SU-DHL-6 (cell line): Measurements from ENCODE around the gene MCM5.

ENCODE experiments used
- H2AFZ ChIP-seq: fragments of 200-600 bp; sonication (generic); 2 replicates; pipeline ENCODE4 v1.6.1; 2014; ENCODE audit warnings: low read depth, mild to moderate bottlenecking, moderate library complexity, mixed read lengths, antibody characterized with exemption, low read length; ENCODE audit not compliant: severe bottlenecking
- H3F3A ChIP-seq: fragments of 200-600 bp; shearing (Covaris generic); 2 replicates; pipeline ENCODE4 v1.6.0; 2016; ENCODE audit warnings: antibody characterized with exemption, mild to moderate bottlenecking; ENCODE audit not compliant: insufficient read depth
- H3K27ac ChIP-seq: fragments of 200-600 bp; sonication (generic); 2 replicates; pipeline ENCODE4 v1.5.1; 2016; ENCODE audit warnings: low read depth, mild to moderate bottlenecking, low read length, moderate library complexity, mixed read lengths
- H3K27me3 ChIP-seq: fragments of 200-600 bp; sonication (generic), shearing (Covaris generic); 2 replicates; pipeline ENCODE4 v1.6.0; 2014; ENCODE audit warnings: mild to moderate bottlenecking, low read length
- H3K36me3 ChIP-seq: fragments of 200-600 bp; sonication (generic); 2 replicates; pipeline ENCODE4 v1.6.1; 2014; ENCODE audit warnings: mild to moderate bottlenecking, low read length, mixed read lengths
- H3K4me2 ChIP-seq: fragments of 300-600, 200-600 bp; shearing (Covaris generic), sonication (generic); 2 replicates; pipeline ENCODE4 v1.6.0; 2014; ENCODE audit warnings: low read length, low read depth, mild to moderate bottlenecking; ENCODE audit not compliant: poor library complexity, severe bottlenecking
- H3K4me3 ChIP-seq: fragments of 200-600 bp; sonication (generic); 2 replicates; pipeline ENCODE4 v1.5.1; 2014; ENCODE audit warnings: antibody characterized with exemption, low read length, mild to moderate bottlenecking, mixed read lengths; ENCODE audit not compliant: insufficient read depth, poor library complexity, severe bottlenecking
- H3K79me2 ChIP-seq: fragments of 200-600 bp; sonication (generic); 2 replicates; pipeline ENCODE4 v1.6.1; 2014; ENCODE audit warnings: mild to moderate bottlenecking, low read length, moderate library complexity; ENCODE audit not compliant: insufficient read depth
- H3K9ac ChIP-seq: fragments of 200-600 bp; sonication (generic); 2 replicates; pipeline ENCODE4 v1.7.0; 2014; ENCODE audit warnings: mild to moderate bottlenecking, low read length
- H3K9me2 ChIP-seq: fragments of 200-600 bp; sonication (generic); replicated peaks from 2 replicates; pipeline ENCODE4 v1.6.1; 2014; ENCODE audit warnings: low read length; ENCODE audit not compliant: insufficient read depth
- H3K9me3 ChIP-seq: fragments of 200-600 bp; sonication (generic); 2 replicates; pipeline ENCODE4 v1.6.1; 2014; ENCODE audit warnings: low read length, mixed read lengths; ENCODE audit not compliant: insufficient read depth
- H4K20me1 ChIP-seq: fragments of 200-600 bp; sonication (generic); 2 replicates; pipeline ENCODE4 v1.6.1; 2014; ENCODE audit warnings: low read depth, mild to moderate bottlenecking, antibody characterized with exemption, low read length, moderate library complexity, mixed read lengths
- EZH2phosphoT487 ChIP-seq: fragments of 200-600 bp; sonication (generic), shearing (Covaris generic); conservative IDR thresholded peaks from 2 replicates; pipeline ENCODE4 v1.6.1; 2018; ENCODE audit warnings: mild to moderate bottlenecking, antibody characterized with exemption, low read length, moderate library complexity, mixed read lengths
- TF ChIP-seq, protein P1 (sequence below): fragments of 200-600 bp; sonication (generic); IDR thresholded peaks from one replicate; pipeline ENCODE4 v1.5.1; 2017; ENCODE audit warnings: antibody characterized with exemption, mild to moderate bottlenecking, low read length, moderate library complexity; ENCODE audit not compliant: insufficient read depth, poor library complexity, severe bottlenecking

The MCM5 gene

DNA sequence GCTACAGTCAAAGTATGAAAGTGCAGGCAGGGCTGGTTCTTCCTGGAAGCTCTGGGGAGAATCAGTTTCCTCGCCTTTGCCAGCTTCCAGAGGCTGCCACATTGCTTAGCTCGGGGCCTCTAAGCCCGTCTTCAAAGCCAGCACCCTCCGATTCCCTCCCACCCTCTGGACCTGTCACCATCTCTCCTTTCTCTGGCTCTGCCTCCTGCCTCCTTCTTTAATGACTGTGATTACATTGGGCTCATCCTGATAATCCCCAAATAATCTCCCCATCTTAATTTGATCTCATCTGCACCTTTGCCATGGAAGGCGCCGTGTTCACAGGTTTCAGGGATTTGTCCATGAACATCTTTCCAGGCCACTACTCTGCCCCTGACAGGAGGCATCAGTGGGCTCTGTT is 42.5 kb downstream of the MCM5 start:
- H2AFZ ChIP-seq = no peak overlapping the region
- no peak for TF ChIP-seq EZH2phosphoT487
- TF ChIP-seq, protein P1, sequence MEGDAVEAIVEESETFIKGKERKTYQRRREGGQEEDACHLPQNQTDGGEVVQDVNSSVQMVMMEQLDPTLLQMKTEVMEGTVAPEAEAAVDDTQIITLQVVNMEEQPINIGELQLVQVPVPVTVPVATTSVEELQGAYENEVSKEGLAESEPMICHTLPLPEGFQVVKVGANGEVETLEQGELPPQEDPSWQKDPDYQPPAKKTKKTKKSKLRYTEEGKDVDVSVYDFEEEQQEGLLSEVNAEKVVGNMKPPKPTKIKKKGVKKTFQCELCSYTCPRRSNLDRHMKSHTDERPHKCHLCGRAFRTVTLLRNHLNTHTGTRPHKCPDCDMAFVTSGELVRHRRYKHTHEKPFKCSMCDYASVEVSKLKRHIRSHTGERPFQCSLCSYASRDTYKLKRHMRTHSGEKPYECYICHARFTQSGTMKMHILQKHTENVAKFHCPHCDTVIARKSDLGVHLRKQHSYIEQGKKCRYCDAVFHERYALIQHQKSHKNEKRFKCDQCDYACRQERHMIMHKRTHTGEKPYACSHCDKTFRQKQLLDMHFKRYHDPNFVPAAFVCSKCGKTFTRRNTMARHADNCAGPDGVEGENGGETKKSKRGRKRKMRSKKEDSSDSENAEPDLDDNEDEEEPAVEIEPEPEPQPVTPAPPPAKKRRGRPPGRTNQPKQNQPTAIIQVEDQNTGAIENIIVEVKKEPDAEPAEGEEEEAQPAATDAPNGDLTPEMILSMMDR = no peak
- H3K9me3 ChIP-seq = no peaks in the 10 kb centered on the region
- no peaks in the 10 kb centered on the region for H3K9me2 ChIP-seq
- H3F3A ChIP-seq = no peaks in the 10 kb centered on the region
- no peak overlapping the region for H3K27ac ChIP-seq
- no peaks in the 10 kb centered on the region for H3K27me3 ChIP-seq
- no peak overlapping the region for H3K4me3 ChIP-seq
- H3K9ac ChIP-seq = no peak overlapping the region
- no peaks in the 10 kb centered on the region for H3K79me2 ChIP-seq
- no peaks in the 10 kb centered on the region for H4K20me1 ChIP-seq
- H3K36me3 ChIP-seq = no peaks in the 10 kb centered on the region
- H3K4me2 ChIP-seq = no peak overlapping the region

DNA sequence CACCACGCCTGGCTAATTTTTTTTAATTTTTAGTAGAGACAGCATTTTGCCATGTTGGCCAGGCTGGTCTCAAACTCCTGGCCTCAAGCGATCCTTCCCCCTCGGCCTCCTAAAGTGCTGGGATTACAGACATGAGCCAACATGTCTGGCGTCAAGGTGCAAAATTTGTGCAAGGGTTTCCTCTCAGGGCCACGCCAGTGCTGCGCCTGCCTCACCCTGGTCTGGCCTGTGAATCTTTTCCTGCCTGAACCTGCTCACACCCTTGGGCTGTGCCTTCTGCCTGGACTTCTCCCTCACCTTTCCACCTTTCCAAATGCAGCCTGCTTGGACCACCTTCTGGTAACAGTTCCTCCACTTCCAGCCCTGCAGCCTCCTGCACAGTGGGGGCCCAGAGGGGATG is 43.4 kb downstream of the MCM5 start:
- H3K4me3 ChIP-seq = no peak overlapping the region
- H4K20me1 ChIP-seq = no peaks in the 10 kb centered on the region
- no peaks in the 10 kb centered on the region for H3K27me3 ChIP-seq
- no peak overlapping the region for H3K9ac ChIP-seq
- no peak overlapping the region for H2AFZ ChIP-seq
- H3K79me2 ChIP-seq = no peaks in the 10 kb centered on the region
- no peaks in the 10 kb centered on the region for H3K36me3 ChIP-seq
- no peak for TF ChIP-seq EZH2phosphoT487
- TF ChIP-seq, protein P1 = no peak
- H3K9me2 ChIP-seq = no peaks in the 10 kb centered on the region
- no peaks in the 10 kb centered on the region for H3F3A ChIP-seq
- no peak overlapping the region for H3K27ac ChIP-seq
- H3K4me2 ChIP-seq = no peak overlapping the region
- no peaks in the 10 kb centered on the region for H3K9me3 ChIP-seq

DNA sequence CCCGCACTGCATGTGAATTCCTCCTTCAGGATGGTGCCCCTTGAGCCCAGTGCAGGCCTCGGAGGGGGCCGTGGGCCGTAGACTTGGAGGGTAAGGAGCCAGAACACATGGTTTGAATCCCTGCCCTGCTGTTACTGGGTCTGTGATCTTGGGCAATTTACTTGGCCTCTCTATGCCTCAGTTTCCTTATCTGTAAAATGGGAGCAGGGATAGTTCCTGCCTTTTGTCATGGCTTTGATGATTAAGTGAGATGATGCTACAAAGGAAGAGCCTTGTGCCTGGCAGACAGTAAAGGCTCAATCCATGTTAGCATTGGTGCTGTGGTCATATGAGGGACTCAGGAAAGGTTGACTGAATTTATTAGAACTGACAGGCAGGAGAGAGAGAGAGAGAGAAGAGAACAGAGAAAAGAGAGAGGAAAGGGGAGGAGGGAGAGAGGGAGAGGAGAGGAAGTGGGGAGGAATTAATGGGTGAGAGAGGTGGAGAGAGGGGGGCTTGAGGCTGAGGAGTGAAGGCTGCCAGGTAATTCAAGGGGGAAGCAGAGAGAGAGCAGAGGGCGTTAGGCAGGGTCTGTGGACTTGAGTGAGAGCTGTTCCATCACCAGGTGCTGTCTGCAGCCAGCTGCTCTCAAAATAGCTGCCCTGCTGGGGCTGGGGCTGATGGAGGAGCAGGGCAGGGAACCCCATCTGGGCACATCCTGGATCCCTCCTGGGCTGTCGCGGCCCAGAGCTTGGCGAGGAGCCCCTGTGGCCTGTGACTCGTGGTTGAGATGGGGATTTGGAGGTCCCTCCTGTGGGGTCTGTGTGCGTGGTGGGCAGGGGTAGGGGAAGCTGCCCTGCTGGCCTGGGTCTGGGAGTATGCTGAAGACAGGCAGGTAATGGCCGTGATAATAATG is 44.1 kb downstream of the MCM5 start:
- no peak overlapping the region for H3K4me2 ChIP-seq
- no peaks in the 10 kb centered on the region for H3K9me2 ChIP-seq
- H3K27ac ChIP-seq = no peak overlapping the region
- no peaks in the 10 kb centered on the region for H3F3A ChIP-seq
- no peak overlapping the region for H2AFZ ChIP-seq
- no peak overlapping the region for H3K9ac ChIP-seq
- H3K27me3 ChIP-seq = no peaks in the 10 kb centered on the region
- no peaks in the 10 kb centered on the region for H3K36me3 ChIP-seq
- H3K9me3 ChIP-seq = no peaks in the 10 kb centered on the region
- no peaks in the 10 kb centered on the region for H4K20me1 ChIP-seq
- no peak overlapping the region for H3K4me3 ChIP-seq
- no peaks in the 10 kb centered on the region for H3K79me2 ChIP-seq
- TF ChIP-seq EZH2phosphoT487 = no peak
- TF ChIP-seq, protein P1 = no peak
